ENCODE data around the gene UBB. TPM values are rescaled to one million over a fixed set of nuclear protein-coding genes. Genes with fewer than 3 reads are reported as not detected.
A peak's percentile ranks its signal among the peaks of the same experiment; 100 is the strongest.

UBB gene
- total RNA-seq, 1 experiment from 2014 or later, result 1,654 TPM

DNA sequence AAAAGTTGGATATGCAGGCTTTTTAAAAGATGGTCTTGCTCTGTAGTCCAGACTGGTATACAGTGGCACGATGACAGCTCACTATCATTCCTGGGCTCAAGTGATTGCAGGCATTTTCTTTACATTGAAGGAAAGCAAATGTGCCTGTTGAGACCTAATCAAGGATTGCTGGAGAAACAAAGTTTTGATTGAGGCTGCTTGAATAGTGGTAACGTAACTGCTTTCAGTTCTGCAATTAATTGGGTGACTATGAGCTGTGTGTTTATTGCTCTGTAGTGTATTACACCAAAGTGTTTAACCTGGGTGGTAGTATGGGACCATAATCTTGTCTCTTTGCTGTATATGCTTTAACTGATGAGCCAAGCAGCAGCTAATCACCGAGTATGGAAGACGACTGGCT is 2.3 kb downstream of the UBB start:
- POLR2A ChIA-PET, result interaction anchor here (0.6 kb wide), 1 partner anchor 98 kb away, joined by 4 read pairs; no protein-coding TSS in a partner anchor
- no peak for DNase-seq (ENCODE audit: low read depth, low spot score)
- H3K4me1 ChIP-seq (ENCODE audit: control insufficient read depth, insufficient read depth, low read length), result peaks cover 24% of the 10 kb centered on the region
- peaks cover 5% of the 10 kb centered on the region for H3K36me3 ChIP-seq (ENCODE audit: control insufficient read depth, insufficient read depth, low read length)
- intact Hi-C loops (cut with micrococcal nuclease; ENCODE audit: unreplicated experiment) (loop anchor here (10.0 kb wide), 1 partner anchor 52 kb away; no protein-coding TSS in a partner anchor), in situ Hi-C loops (cut with HindIII; ENCODE audit: low pct_unique_long_range_greater_than_20kb, low sequenced_read_pairs) (no loop called here)
- no peaks in the 10 kb centered on the region for H3K27me3 ChIP-seq (ENCODE audit: control insufficient read depth, insufficient read depth, low read length)
- peak overlapping the region; percentile 14; the same call in 1 of the 2 replicates for H3K27ac ChIP-seq (ENCODE audit: low read length)
- H3K9me3 ChIP-seq (ENCODE audit: control insufficient read depth, insufficient read depth, low read depth, low read length), result no peaks in the 10 kb centered on the region
- BruUV-seq (replicated peaks), result no TSS peak
- CTCF ChIA-PET, result no interaction called here
- no peak for ATAC-seq
- H3K4me3 ChIP-seq (ENCODE audit: low read depth in 2 of 2, low read length in 2 of 2), result peak overlapping the region; percentile 76 to 97
- TF ChIP-seq, protein P1, sequence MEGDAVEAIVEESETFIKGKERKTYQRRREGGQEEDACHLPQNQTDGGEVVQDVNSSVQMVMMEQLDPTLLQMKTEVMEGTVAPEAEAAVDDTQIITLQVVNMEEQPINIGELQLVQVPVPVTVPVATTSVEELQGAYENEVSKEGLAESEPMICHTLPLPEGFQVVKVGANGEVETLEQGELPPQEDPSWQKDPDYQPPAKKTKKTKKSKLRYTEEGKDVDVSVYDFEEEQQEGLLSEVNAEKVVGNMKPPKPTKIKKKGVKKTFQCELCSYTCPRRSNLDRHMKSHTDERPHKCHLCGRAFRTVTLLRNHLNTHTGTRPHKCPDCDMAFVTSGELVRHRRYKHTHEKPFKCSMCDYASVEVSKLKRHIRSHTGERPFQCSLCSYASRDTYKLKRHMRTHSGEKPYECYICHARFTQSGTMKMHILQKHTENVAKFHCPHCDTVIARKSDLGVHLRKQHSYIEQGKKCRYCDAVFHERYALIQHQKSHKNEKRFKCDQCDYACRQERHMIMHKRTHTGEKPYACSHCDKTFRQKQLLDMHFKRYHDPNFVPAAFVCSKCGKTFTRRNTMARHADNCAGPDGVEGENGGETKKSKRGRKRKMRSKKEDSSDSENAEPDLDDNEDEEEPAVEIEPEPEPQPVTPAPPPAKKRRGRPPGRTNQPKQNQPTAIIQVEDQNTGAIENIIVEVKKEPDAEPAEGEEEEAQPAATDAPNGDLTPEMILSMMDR (IDR thresholded peaks at IDR 0.05), result no peak
- no peak for TF ChIP-seq SIN3A (IDR thresholded peaks at IDR 0.05; ENCODE audit: borderline replicate concordance, insufficient read depth, low read depth, low read length)
- no peak for TF ChIP-seq POLR2AphosphoS5 (IDR thresholded peaks at IDR 0.05; ENCODE audit: low read depth, low read length)
- TF ChIP-seq, protein P2, sequence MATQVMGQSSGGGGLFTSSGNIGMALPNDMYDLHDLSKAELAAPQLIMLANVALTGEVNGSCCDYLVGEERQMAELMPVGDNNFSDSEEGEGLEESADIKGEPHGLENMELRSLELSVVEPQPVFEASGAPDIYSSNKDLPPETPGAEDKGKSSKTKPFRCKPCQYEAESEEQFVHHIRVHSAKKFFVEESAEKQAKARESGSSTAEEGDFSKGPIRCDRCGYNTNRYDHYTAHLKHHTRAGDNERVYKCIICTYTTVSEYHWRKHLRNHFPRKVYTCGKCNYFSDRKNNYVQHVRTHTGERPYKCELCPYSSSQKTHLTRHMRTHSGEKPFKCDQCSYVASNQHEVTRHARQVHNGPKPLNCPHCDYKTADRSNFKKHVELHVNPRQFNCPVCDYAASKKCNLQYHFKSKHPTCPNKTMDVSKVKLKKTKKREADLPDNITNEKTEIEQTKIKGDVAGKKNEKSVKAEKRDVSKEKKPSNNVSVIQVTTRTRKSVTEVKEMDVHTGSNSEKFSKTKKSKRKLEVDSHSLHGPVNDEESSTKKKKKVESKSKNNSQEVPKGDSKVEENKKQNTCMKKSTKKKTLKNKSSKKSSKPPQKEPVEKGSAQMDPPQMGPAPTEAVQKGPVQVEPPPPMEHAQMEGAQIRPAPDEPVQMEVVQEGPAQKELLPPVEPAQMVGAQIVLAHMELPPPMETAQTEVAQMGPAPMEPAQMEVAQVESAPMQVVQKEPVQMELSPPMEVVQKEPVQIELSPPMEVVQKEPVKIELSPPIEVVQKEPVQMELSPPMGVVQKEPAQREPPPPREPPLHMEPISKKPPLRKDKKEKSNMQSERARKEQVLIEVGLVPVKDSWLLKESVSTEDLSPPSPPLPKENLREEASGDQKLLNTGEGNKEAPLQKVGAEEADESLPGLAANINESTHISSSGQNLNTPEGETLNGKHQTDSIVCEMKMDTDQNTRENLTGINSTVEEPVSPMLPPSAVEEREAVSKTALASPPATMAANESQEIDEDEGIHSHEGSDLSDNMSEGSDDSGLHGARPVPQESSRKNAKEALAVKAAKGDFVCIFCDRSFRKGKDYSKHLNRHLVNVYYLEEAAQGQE (IDR thresholded peaks at IDR 0.05; ENCODE audit: insufficient read depth in 1 of 2, low read depth in 2 of 2, low read length in 1 of 2), result no peak
- TF ChIP-seq TCF7L2 (IDR thresholded peaks at IDR 0.05; ENCODE audit: low read depth, low read length), result no peak

DNA sequence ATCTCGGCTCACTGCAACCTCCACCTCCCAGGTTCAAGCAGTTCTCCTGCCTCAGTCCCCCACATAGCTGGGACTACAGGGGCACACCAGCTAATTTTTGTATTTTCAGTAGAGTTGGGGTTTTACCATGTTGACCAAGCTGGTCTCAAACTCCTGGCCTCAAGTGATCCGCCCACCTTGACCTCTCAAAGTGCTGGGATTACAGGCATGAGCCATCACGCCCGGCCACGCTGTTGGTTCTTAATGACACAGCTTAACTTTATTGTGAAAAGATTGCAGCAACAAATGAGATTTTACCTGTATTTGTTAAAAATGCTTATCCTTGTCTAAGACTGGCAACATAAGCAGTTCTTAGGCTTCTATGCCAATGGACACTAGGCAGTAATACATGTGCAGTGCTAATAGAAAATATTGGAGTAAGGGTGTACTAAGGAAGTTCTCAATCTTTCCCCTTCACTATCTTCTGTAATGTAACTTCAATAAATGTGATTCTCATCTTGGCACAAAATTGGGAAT is 2.9 kb downstream of the UBB start:
- peaks cover 5% of the 10 kb centered on the region for H3K36me3 ChIP-seq (ENCODE audit: control insufficient read depth, insufficient read depth, low read length)
- in situ Hi-C loops (cut with HindIII; ENCODE audit: low pct_unique_long_range_greater_than_20kb, low sequenced_read_pairs), result no loop called here
- H3K4me1 ChIP-seq (ENCODE audit: control insufficient read depth, insufficient read depth, low read length), result peaks cover 20% of the 10 kb centered on the region
- no TSS peak for BruUV-seq (replicated peaks)
- POLR2A ChIA-PET, result interaction anchor here (0.6 kb wide), 1 partner anchor 98 kb away, joined by 4 read pairs; no protein-coding TSS in a partner anchor
- DNase-seq (ENCODE audit: low read depth, low spot score), result no peak
- no peaks in the 10 kb centered on the region for H3K27me3 ChIP-seq (ENCODE audit: control insufficient read depth, insufficient read depth, low read length)
- no peak overlapping the region; a peak in 1 of 4 replicates for H3K4me3 ChIP-seq (ENCODE audit: low read depth in 2 of 2, low read length in 2 of 2)
- ATAC-seq, result no peak
- no peaks in the 10 kb centered on the region for H3K9me3 ChIP-seq (ENCODE audit: control insufficient read depth, insufficient read depth, low read depth, low read length)
- intact Hi-C loops (cut with micrococcal nuclease; ENCODE audit: unreplicated experiment), result loop anchor here (10.0 kb wide), 1 partner anchor 51 kb away; no protein-coding TSS in a partner anchor
- H3K27ac ChIP-seq (ENCODE audit: low read length), result peak overlapping the region; percentile 67
- CTCF ChIA-PET, result no interaction called here
- TF ChIP-seq POLR2AphosphoS5 (IDR thresholded peaks at IDR 0.05; ENCODE audit: low read depth, low read length), result no peak
- TF ChIP-seq, protein P2 (IDR thresholded peaks at IDR 0.05; ENCODE audit: insufficient read depth in 1 of 2, low read depth in 2 of 2, low read length in 1 of 2), result no peak
- no peak for TF ChIP-seq TCF7L2 (IDR thresholded peaks at IDR 0.05; ENCODE audit: low read depth, low read length)
- no peak for TF ChIP-seq SIN3A (IDR thresholded peaks at IDR 0.05; ENCODE audit: borderline replicate concordance, insufficient read depth, low read depth, low read length)
- TF ChIP-seq, protein P1 (IDR thresholded peaks at IDR 0.05), result no peak

Data from Panc1 (cell line).